B cell (primary cell): ENCODE measurements around the gene JARID2. TPM values are rescaled to one million over a fixed set of nuclear protein-coding genes. Genes with fewer than 3 reads are reported as not detected.

Experiments used
- ATAC-seq: fragments of 200-7000 bp; cut with Tn5 transposase; one replicate; pipeline ENCODE4 v1.10.0; 2021; ENCODE audit warnings: low read depth, mild to moderate bottlenecking, moderate number of reproducible peaks, moderate library complexity
- CTCF ChIA-PET: fragments of 350-600 bp; sonication (Branson Sonifier 250); formaldehyde crosslinking; loops from one replicate; lab custom pipeline; 2021; ENCODE audit warnings: antibody characterized with exemption, inconsistent platforms; lab: Charles Lee
- POLR2A ChIA-PET: fragments of 350-600 bp; sonication (Branson Sonifier 250); formaldehyde crosslinking; loops from one replicate; lab custom pipeline; 2021; ENCODE audit warnings: antibody characterized with exemption; lab: Charles Lee
- DNase-seq: peaks from one replicate; pipeline ENCODE4 v3.0.0; 2013
- H2AFZ ChIP-seq: 2 replicates; pipeline ENCODE4 v1.6.1; 2012; ENCODE audit warnings: mild to moderate bottlenecking, low read depth, low read length; ENCODE audit not compliant: insufficient read depth, poor library complexity, severe bottlenecking
- H3K27ac ChIP-seq, 2 donors: 1 replicate in 1 of 2; 2 replicates in 1 of 2; pipeline ENCODE4 v1.5.1; 2012 to 2013; ENCODE audit warnings: low read length in 2 of 2, mild to moderate bottlenecking in 2 of 2, moderate library complexity in 1 of 2
- H3K27me3 ChIP-seq, 4 experiments: fragments of 200-600 bp in 1 of 4; sonication (generic) in 1 of 4; replicated peaks in 1 of 4; 1 replicate in 2 of 4; 2 replicates in 2 of 4; pipeline versions ENCODE4 v1.6.1 to v1.7.0; 2013 to 2016; ENCODE audit warnings: low read length in 3 of 4, mild to moderate bottlenecking in 2 of 4, mixed read lengths in 1 of 4, moderate library complexity in 1 of 4; ENCODE audit not compliant: insufficient read depth in 4 of 4, control insufficient read depth in 3 of 4; ENCODE audit errors: control extremely low read depth in 1 of 4
- H3K36me3 ChIP-seq, 2 experiments: replicated peaks in 1 of 2; 1 replicate in 1 of 2; 2 replicates in 1 of 2; pipeline versions ENCODE4 v1.6.1 to v1.7.1; 2013; ENCODE audit warnings: low read length in 1 of 2; ENCODE audit not compliant: insufficient read depth in 2 of 2, control insufficient read depth in 1 of 2; ENCODE audit errors: control extremely low read depth in 1 of 2, extremely low read depth in 1 of 2
- H3K4me1 ChIP-seq, 2 donors: fragments of 200-600 bp in 1 of 2; sonication (generic) in 1 of 2; 1 replicate in 1 of 2; 2 replicates in 1 of 2; pipeline versions ENCODE4 v1.5.1 to v1.6.1; 2013 to 2017; ENCODE audit warnings: low read length in 2 of 2; ENCODE audit not compliant: control insufficient read depth in 2 of 2, insufficient read depth in 2 of 2
- H3K4me2 ChIP-seq: replicated peaks from 2 replicates; pipeline ENCODE3; 2012; ENCODE audit warnings: mild to moderate bottlenecking, low read depth, low read length; ENCODE audit not compliant: poor library complexity, severe bottlenecking
- H3K4me3 ChIP-seq, 5 experiments: fragments of 200-600 bp in 1 of 5; sonication (generic) in 1 of 5; 1 replicate in 3 of 5; 2 replicates in 2 of 5; pipeline versions ENCODE4 v1.5.1 to v1.7.0; 2011 to 2016; ENCODE audit warnings: low read length in 4 of 5, mild to moderate bottlenecking in 4 of 5, low read depth in 2 of 5, control low read depth in 1 of 5, moderate library complexity in 1 of 5; ENCODE audit not compliant: insufficient read depth in 1 of 5; ENCODE audit errors: control extremely low read depth in 1 of 5, extremely low read depth in 1 of 5
- H3K79me2 ChIP-seq: fragments of 200-600 bp; sonication (generic); one replicate; pipeline ENCODE4 v1.6.0; 2016; ENCODE audit warnings: low read length; ENCODE audit not compliant: control insufficient read depth, insufficient read depth
- H3K9ac ChIP-seq: fragments of 200-600 bp; sonication (generic); 2 replicates; pipeline ENCODE4 v1.6.1; 2017; ENCODE audit warnings: mild to moderate bottlenecking, low read length, moderate library complexity
- H3K9me3 ChIP-seq, 3 donors: one replicate each; pipeline versions ENCODE4 v1.6.1 to v1.7.1; 2013; ENCODE audit warnings: low read length in 2 of 3; ENCODE audit not compliant: control insufficient read depth in 2 of 3, insufficient read depth in 1 of 3; ENCODE audit errors: control extremely low read depth in 1 of 3
- H4K20me1 ChIP-seq: 2 replicates; pipeline ENCODE4 v1.6.0; 2012; ENCODE audit warnings: mild to moderate bottlenecking, low read length; ENCODE audit not compliant: insufficient read depth, control insufficient read depth, poor library complexity, severe bottlenecking
- H3K27ac Mint-ChIP-seq: one replicate; pipeline ENCODE4 v1.8.0; 2021; ENCODE audit warnings: mixed read lengths
- H3K27me3 Mint-ChIP-seq: one replicate; pipeline ENCODE4 v1.8.0; 2021; ENCODE audit warnings: mixed read lengths
- H3K4me1 Mint-ChIP-seq: one replicate; pipeline ENCODE4 v1.8.0; 2021; ENCODE audit warnings: mixed read lengths
- H3K4me3 Mint-ChIP-seq: one replicate; pipeline ENCODE4 v1.8.0; 2021; ENCODE audit warnings: mixed read lengths
- H3K9me3 Mint-ChIP-seq: one replicate; pipeline ENCODE4 v1.8.0; 2022; ENCODE audit warnings: mixed read lengths; ENCODE audit not compliant: insufficient read depth
- EZH2 ChIP-seq: IDR thresholded peaks from 2 replicates; pipeline ENCODE4 v1.6.1; 2012; ENCODE audit warnings: borderline replicate concordance, low read depth, mild to moderate bottlenecking, moderate library complexity, low read length; ENCODE audit not compliant: insufficient read depth, poor library complexity, severe bottlenecking
- WGBS: methylation state at CpG from one replicate; pipeline ENCODE4 v1.1.5; 2013; ENCODE audit warnings: missing lambda C conversion rate; ENCODE audit not compliant: insufficient coverage; 5-methylcytosine and 5-hydroxymethylcytosine counted together
- intact Hi-C: fragments of 100-400 bp; cut with micrococcal nuclease; formaldehyde crosslinking; loops from one replicate; pipeline ENCODE4 v1.10.0; 2022
- polyA plus RNA-seq: library from polyadenylated mRNA; depleted of rRNA; stranded (reverse); fragments of >200 nt; gene quantifications from 2 replicates; pipeline ENCODE4 v1.2.3, GENCODE V29; 2012
- total RNA-seq, 2 donors: library from RNA; stranded (reverse); fragments of 120-200 nt in 1 of 2; gene quantifications; 1 replicate in 1 of 2; 2 replicates in 1 of 2; pipeline versions ENCODE4 v1.2.3 to v1.2.4, GENCODE V29; 2013 to 2022
- TF ChIP-seq, protein P1 (sequence below): fragments of 200-600 bp; IDR thresholded peaks from one replicate; pipeline ENCODE4 v1.8.0; 2022; ENCODE audit warnings: antibody characterized with exemption, mild to moderate bottlenecking

The JARID2 gene
- total and polyA plus RNA-seq, 2 donors (not counting 1 experiment from before 2014, with no cell fraction given): 11.0 to 58.1 TPM

DNA sequence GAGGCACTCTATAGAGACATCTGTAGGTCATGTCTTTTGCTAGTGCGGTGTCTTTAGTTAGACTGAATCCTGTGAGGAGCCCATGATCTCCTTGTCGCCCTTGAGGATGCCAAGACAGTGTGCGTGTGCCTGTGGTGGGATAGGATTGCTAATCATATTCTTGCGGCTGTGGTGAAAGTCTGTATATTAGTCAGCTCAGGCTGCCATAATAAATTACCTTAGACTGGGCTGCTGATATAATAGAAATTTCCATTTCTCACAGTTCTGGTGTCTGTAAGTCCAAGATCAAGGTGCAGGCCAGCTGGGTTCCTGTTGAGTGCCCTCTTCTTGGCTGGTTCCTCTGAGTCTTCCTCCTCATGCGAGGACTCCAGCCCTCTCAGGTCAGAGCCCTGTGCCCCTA, 141.2 kb downstream of the JARID2 start:
- Histone ChIP-seq H3K4me3 (no peak overlapping the region), H4K20me1 (peaks cover 74% of the 10 kb centered on the region), H3K9me3 (no peaks in the 10 kb centered on the region), H3K27me3 (no peaks in the 10 kb centered on the region), H3K4me1 (peaks cover 65 to 68% of the 10 kb centered on the region in 2 donors), H2AFZ (no peak overlapping the region), H3K79me2 (peaks cover 99% of the 10 kb centered on the region), H3K9ac (no peak overlapping the region), H3K27ac (no peak overlapping the region), H3K4me2 (no peak overlapping the region), H3K36me3 (no peaks in the 10 kb centered on the region)
- ChIA-PET CTCF (no interaction called here), POLR2A (no interaction called here)
- Mint-ChIP-seq H3K27me3 (no peaks in the 10 kb centered on the region), H3K27ac (no peak overlapping the region), H3K9me3 (no peaks in the 10 kb centered on the region), H3K4me3 (no peak overlapping the region), H3K4me1 (peaks cover 81% of the 10 kb centered on the region)
- no peak for TF ChIP-seq EZH2
- TF ChIP-seq, protein P1, sequence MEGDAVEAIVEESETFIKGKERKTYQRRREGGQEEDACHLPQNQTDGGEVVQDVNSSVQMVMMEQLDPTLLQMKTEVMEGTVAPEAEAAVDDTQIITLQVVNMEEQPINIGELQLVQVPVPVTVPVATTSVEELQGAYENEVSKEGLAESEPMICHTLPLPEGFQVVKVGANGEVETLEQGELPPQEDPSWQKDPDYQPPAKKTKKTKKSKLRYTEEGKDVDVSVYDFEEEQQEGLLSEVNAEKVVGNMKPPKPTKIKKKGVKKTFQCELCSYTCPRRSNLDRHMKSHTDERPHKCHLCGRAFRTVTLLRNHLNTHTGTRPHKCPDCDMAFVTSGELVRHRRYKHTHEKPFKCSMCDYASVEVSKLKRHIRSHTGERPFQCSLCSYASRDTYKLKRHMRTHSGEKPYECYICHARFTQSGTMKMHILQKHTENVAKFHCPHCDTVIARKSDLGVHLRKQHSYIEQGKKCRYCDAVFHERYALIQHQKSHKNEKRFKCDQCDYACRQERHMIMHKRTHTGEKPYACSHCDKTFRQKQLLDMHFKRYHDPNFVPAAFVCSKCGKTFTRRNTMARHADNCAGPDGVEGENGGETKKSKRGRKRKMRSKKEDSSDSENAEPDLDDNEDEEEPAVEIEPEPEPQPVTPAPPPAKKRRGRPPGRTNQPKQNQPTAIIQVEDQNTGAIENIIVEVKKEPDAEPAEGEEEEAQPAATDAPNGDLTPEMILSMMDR: no peak
- no peak for ATAC-seq
- intact Hi-C loops: no loop called here
- no peak for DNase-seq
- WGBS: 80% methylated on average over 4 of the region's 5 CpGs

DNA sequence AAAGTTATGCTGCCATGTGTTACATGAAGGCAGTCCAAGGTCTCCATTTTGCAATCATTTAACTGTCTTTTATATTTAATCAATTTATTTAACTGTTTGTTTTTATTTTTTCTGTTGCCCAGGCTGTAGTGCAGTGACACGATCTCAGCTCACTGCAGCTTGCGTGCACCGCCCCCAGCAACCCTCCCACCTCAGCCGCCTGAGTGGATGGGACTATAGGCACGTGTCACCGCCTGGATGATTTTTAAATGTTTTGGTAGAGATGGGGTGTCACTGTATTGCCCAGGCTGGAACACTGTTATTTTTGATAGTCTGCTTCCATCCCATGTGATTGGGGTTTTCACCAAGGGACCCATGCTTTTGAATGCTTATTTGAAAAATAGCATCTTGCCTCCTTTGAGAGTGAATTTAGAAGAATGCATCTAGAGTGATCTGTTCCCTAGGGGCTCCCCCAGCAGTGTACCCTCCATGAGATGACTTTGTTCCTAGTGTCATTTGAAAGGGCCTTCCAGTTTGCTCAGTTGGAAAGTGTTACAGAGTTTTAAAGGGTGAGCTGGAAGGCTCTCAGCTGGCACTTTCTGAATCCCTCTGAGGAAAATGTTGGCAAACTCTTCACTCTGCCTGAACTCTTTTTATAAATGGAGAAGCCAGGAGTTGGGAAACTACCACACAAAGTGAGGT, 143.4 kb downstream of the JARID2 start:
- no peak overlapping the region for H3K27ac Mint-ChIP-seq
- CTCF ChIA-PET: interaction anchor here (0.6 to 2.9 kb wide), 16 partner anchors 8 to 1482 kb away, joined by 3 to 7 read pairs (median 3); no protein-coding TSS in a partner anchor
- peak overlapping the region; percentile 33 for H3K4me3 Mint-ChIP-seq
- ATAC-seq (no peak), DNase-seq (no peak)
- H3K9me3 Mint-ChIP-seq: no peaks in the 10 kb centered on the region
- Histone ChIP-seq H3K27ac (peak overlapping the region in 1 of 2 donors; percentile 31), H3K4me2 (peak overlapping the region; percentile 47), H3K36me3 (no peaks in the 10 kb centered on the region), H3K27me3 (no peaks in the 10 kb centered on the region), H3K4me3 (no peak overlapping the region), H3K9me3 (no peaks in the 10 kb centered on the region), H2AFZ (no peak overlapping the region), H3K9ac (peak overlapping the region; percentile 23), H3K4me1 (peaks cover 60 to 61% of the 10 kb centered on the region in 2 donors), H4K20me1 (peaks cover 71% of the 10 kb centered on the region), H3K79me2 (peaks cover 99% of the 10 kb centered on the region)
- WGBS: 67% methylated on average over 1 of the region's 6 CpGs
- H3K27me3 Mint-ChIP-seq: no peaks in the 10 kb centered on the region
- H3K4me1 Mint-ChIP-seq: peaks cover 77% of the 10 kb centered on the region
- TF ChIP-seq, protein P1: no peak
- no peak for TF ChIP-seq EZH2
- intact Hi-C loops: no loop called here
- POLR2A ChIA-PET: no interaction called here
